ENCODE measurements around the gene PABPC4L. TPM values are rescaled to one million over a fixed set of nuclear protein-coding genes. Genes with fewer than 3 reads are reported as not detected.

Gene PABPC4L
- total and polyA plus RNA-seq, 2 of the 13 experiments (the other 11 are each of a cell fraction or from before 2014, with no cell fraction given): not detected

- no peaks in the 10 kb centered on the region for H4K20me1 ChIP-seq (ENCODE audit: insufficient read depth, low read length)
- H2AFZ ChIP-seq (ENCODE audit: low read length): no peak overlapping the region
- TF ChIP-seq MTERF4 (CRISPR knock-in tag; IDR thresholded peaks at IDR 0.05) (no peak), ZNF672 (CRISPR knock-in tag; IDR thresholded peaks at IDR 0.05) (no peak), HOXA5 (CRISPR knock-in tag; IDR thresholded peaks at IDR 0.05) (no peak), ZNF136 (CRISPR knock-in tag; IDR thresholded peaks at IDR 0.05; ENCODE audit: low read depth) (no peak), ARID3A (IDR thresholded peaks at IDR 0.05; ENCODE audit: low read depth, low read length) (no peak), CHD2 (IDR thresholded peaks at IDR 0.05; ENCODE audit: low read depth, low read length) (no peak), HNRNPL (IDR thresholded peaks at IDR 0.05; ENCODE audit: low read depth, low read length) (no peak), ZNF24 (IDR thresholded peaks at IDR 0.05) (no peak), CSRNP1 (CRISPR knock-in tag; IDR thresholded peaks at IDR 0.05) (no peak), AFF4 (CRISPR knock-in tag; IDR thresholded peaks at IDR 0.05) (no peak)
- no peaks in the 10 kb centered on the region for H3K9me3 ChIP-seq (ENCODE audit: low read length)
- no TSS peak for BruUV-seq (replicated peaks)
- intact Hi-C loops (cut with micrococcal nuclease; ENCODE audit: unreplicated experiment): no loop called here
- ChIA-PET CTCF (ENCODE audit: low intra/inter-chr PET ratio, low total read pairs) (no interaction called here), POLR2A (no interaction called here)
- in situ Hi-C loops (cut with HindIII; ENCODE audit: extremely low pct_ligation_motif_present, low pct_unique_long_range_greater_than_20kb): no loop called here
- H3K27me3 ChIP-seq (ENCODE audit: control insufficient read depth in 1 of 2, insufficient read depth in 2 of 2, low read length in 2 of 2): no peaks in the 10 kb centered on the region
- no peaks in the 10 kb centered on the region for H3K36me3 ChIP-seq (replicated peaks in 1 of 2; ENCODE audit: control insufficient read depth in 1 of 2, insufficient read depth in 2 of 2, low read length in 2 of 2)
- FAIRE-seq (no peak), ATAC-seq (no peak), DNase-seq (ENCODE audit: low spot score) (no peak)
- H3K9ac ChIP-seq (ENCODE audit: insufficient read depth, low read depth, low read length): no peak overlapping the region
- no peak overlapping the region for H3K27ac ChIP-seq (ENCODE audit: extremely low read length, insufficient read depth, low read length)
- H3K4me1 ChIP-seq (ENCODE audit: insufficient read depth, low read length): no peaks in the 10 kb centered on the region
- WGBS (ENCODE audit: low lambda C conversion rate): 14% methylated on average over 1 of the region's 1 CpG
- no peak overlapping the region for H3K4me2 ChIP-seq (ENCODE audit: low read depth, low read length)
- no peaks in the 10 kb centered on the region for H3K79me2 ChIP-seq (ENCODE audit: insufficient read depth, low read length)
- no peak overlapping the region for H3K4me3 ChIP-seq (replicated peaks in 1 of 3; ENCODE audit: insufficient read depth in 1 of 3, low read depth in 2 of 3, low read length in 3 of 3)
Observed at GRCh38 chr4:134189949-134190348, 11.6 kb downstream of the PABPC4L start.

All from HepG2 (cell line).